Stimulated activated CD4-positive, alpha-beta T cell treated with anti-CD3 and anti-CD28 coated beads, Interleukin-15, amount 100 ng/mL, for 1 hour (primary cell): ENCODE data around the gene USP54.
"Not testable (repeated sequence)": the region's sequence is repeated elsewhere in the genome, so short reads cannot be mapped to it uniquely, and the experiment has no call there.

ENCODE experiments used
- DNase-seq, 2 donors: peaks; one replicate each; pipeline ENCODE4 v3.0.0-alpha.2; 2020; ENCODE audit warnings: low read depth in 1 of 2, low spot score in 1 of 2

The USP54 gene, protein sequence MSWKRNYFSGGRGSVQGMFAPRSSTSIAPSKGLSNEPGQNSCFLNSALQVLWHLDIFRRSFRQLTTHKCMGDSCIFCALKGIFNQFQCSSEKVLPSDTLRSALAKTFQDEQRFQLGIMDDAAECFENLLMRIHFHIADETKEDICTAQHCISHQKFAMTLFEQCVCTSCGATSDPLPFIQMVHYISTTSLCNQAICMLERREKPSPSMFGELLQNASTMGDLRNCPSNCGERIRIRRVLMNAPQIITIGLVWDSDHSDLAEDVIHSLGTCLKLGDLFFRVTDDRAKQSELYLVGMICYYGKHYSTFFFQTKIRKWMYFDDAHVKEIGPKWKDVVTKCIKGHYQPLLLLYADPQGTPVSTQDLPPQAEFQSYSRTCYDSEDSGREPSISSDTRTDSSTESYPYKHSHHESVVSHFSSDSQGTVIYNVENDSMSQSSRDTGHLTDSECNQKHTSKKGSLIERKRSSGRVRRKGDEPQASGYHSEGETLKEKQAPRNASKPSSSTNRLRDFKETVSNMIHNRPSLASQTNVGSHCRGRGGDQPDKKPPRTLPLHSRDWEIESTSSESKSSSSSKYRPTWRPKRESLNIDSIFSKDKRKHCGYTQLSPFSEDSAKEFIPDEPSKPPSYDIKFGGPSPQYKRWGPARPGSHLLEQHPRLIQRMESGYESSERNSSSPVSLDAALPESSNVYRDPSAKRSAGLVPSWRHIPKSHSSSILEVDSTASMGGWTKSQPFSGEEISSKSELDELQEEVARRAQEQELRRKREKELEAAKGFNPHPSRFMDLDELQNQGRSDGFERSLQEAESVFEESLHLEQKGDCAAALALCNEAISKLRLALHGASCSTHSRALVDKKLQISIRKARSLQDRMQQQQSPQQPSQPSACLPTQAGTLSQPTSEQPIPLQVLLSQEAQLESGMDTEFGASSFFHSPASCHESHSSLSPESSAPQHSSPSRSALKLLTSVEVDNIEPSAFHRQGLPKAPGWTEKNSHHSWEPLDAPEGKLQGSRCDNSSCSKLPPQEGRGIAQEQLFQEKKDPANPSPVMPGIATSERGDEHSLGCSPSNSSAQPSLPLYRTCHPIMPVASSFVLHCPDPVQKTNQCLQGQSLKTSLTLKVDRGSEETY (N-terminal part only)

DNA sequence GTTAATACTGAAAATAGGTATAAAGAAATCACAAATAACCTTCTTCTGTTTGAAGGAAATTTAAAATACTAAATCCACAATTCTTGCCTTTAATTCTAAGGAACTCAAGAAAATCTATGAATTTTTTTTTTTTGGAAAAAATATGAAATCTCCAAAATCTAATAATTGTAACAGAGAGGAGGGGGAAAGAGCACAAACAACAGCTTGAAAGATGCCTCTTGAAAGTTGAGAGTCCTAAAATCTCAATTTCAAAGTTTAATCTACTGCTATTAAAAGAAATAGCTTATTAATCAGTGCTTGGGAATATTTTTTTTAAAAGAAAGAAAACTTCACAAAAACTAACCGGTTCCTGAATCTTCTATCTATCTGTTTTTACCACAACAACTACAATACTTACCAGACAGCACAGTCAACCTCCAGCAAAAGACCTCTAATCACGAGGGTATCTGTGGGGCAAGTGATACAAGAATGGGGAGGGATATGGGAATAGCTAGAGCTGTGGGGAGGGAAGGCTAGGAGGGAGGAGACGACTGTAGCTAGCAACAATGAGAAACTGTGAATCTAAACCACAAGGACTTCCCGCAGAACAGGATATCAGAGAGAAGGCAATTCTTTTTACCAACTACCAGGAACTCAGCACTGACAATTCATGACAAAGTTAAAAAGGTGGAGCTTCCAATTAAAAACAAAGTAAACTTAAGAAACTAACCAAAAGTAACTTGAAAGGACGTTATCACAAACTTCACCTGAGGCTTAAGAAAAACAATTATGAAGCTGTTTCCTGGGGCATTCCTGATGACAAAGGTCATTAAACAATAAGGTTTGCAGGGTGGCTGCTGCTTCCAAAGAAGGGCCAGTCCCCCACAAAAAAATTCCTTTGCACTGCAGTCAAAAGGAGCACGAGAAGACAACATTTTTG is at the start of gene USP54:
Gene USP54, minus strand, starts transcription at position 462 of the 919 bp plus-strand sequence. CDS start 15,684 bp downstream, outside the sequence.
- no peak for DNase-seq

DNA sequence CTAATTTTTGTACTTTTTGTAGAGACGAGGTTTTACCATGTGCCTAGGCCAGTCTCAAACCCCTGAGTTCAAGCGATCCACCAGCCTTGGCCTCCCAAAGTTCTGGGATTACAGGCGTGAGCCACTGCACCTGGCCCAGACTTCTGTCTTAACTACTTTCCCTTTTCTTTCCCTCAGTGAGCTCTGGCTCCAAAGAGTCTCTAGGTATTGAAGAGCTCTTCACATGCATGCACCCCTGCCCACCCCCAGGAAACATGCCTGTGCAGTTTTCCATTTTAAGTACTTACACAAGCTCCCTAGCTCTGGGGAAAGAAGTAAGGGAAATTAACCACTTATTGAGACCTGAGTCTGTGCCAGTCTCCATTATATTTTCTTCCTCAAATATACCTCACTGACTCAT is 48.1 kb upstream of the USP54 start:
- DNase-seq = no peak

DNA sequence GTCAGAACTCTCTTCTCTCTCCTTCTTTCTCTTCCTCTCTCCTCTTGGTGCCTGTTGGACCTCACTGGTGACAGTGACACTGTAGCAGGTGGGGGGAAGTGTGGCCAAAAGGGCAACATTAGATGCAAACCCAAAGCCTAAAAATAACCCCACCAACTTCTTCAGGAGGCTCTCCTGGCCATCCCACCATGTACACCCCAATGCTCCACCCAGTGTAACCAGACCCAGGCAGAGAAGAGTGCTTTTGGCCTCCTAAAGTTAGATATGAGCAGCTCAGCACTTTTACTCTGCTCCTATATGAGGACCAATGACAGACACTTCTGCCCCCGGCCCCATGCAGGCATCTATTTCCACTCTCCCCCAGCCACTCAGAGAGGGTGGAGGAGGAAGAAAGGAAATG is 44.6 kb upstream of the USP54 start:
- no peak for DNase-seq

DNA sequence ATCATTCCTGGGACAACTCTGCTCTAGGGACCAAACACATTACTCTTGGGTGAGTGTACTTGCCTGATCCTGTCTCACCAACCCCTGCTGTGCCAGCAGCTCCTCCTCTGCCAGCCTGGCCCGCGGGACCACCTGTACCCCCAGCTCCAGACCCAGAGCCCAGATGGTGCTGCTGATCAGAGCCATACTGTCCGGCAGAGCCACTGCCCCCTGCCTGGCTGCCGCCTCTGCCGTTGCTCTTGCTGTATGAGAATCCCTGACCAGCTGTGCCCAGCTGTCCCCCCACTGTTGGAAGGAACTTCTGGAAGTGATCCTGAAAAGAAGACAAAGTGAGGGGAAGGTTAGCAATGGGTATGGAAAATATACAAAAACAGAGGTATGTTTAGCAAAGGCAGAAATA is 43.3 kb upstream of the USP54 start:
- no peak for DNase-seq

DNA sequence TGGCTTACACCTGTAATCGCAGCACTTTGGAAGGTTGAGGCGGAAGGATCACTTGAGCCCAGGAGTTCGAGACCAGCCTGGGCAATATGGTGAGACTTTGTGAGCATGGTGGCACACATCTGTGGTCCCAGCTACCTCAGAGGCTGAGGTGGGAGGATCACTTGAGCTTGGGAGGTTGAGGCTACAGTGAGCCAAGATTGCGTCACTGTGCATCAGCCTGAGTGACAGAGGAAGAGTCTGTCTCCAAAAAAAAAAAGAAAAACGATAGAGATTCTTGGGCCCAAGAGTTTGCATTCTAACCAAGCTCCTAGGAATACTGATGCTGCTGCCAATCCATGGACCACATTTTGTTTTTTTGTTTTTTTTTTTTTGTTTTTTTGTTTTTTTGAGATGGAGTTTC is 38.0 kb upstream of the USP54 start:
- no peak for DNase-seq

DNA sequence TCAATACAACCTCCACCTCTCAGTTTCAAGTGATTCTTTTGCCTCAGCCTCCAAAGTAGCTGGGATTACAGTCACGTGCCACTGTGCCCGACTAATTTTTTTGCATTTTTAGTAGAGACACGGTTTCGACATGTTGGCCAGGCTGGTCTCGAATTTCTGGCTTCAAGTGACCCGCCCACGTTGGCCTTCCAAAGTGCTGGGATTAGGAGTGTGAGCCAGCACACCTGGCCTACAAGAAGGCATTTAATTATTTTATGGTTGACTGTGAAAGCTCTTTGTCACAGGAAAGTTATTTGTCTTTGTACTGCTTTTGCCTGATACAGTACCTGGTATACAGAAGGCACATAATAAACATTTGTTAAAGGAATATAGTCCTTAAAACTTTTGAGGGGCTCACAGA is 37.3 kb upstream of the USP54 start:
- DNase-seq = no peak

DNA sequence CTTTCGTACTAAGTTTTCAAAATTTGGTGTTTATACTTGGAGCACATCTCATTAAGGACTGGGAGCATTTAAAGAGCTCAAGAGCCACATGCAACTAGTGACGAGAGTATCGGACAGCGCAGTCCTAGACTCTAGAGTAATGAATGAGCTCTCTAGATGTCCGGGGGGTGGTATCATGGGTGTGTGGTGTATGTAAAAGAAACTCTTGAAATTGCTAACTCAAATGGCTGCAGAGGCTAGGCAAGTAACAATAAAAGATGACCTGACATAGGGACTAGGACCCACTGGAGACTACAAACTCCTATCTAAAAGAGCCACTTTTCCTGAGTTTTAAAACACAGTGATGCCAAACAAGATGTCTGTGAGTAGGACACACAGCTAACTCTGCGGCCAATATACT is 36.2 kb upstream of the USP54 start:
- no peak for DNase-seq

DNA sequence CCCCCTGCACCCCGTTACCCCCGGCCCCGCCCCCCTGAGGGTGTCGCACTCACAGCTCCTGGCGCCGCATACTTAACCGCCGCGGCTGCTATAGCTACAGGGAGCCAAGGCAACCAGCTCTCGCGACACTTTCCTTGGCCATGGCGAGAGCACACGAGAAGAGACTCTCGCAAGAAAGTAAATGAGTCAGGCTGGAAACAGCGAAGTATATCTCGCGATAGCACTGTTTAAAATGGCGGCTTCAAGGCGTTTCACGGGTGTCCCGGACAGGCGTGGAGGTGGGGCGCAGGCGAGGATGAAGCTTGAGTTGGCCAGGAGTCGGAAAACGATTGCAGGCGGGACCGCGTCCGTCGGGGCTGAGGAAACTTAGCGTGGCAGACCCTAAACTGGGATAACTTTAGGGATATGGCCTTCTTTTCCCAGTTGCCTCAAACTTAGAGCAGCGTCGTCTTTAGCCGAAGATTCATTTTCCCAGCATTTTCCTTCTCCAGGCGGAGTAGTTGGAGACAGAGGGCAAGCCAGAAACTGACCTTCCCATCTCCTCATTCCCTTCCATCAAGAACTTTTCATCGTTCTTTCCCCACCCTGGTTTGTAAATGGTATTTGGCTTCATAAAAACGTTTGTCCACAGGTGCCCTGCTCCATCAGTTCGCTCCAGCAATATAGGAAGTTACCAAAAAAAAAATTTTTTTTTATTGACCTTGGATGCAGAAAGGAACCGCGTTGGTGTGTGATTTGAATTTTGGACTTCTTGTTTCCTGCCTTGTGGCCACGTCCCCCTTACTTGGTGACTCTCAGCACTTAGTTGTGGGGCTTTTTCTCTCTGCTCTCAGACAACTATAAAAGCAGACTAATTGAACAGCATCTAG is 35.0 kb upstream of the USP54 start:
- DNase-seq = peak; percentile 79

DNA sequence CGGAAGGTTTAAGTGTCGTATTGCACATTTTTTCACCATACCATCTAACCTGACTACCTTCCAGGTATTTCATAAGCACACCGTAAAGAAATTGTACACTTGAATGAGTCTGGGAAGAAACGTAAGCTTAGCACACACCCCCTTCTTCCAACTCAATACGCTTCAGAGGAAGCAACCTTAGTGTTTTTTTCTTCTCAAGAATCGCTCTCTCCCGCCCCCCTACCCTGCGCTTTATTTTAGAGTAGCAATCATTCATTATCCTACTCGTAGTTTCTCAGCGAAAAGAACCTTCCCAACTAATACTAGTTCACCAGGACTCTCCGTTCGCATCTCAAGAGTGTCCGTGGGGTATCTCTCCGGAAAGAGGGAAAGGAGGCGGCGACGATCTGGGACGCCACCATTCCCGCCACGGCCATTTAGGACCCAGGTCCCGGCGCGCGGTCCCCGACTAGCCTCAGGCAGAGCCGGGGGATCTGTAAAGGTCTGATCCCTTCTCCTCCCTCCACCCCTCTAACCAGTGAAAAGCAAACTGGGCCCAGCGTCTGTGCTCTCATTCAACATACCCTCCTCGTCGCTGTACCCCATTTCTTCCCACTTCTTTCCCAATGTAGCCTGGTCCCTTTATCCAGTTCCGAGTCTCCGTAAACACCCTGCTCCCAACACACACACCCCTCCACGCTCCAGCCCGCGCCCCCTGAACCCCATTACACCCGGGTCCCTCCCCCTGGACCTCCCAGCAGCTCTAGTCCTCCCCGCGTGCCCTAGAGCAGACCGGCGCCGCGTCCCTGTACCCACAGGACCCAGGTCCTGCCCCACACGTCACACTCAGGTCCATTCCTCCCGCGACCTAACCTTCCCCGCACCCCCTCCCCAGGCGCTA is 34.1 kb upstream of the USP54 start:
- DNase-seq = no peak

DNA sequence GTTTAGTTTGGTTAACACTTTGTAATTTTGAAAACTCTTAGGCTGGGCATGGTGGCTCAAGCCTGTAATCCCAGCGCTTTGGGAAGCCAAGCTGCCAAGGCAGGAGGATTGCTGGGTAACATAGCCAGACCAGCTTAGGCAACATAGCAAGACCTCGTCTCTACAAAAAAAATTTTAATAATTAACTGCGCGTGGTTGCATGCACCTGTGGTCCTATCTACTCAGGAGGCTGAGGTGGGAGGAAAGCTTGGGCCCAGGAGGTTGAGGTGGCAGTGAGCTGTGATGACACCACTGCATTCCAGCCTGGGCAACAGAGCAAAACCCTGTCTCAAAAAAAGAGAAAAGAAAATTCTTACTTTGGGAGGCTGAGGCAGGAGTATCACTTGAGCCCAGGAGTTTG is 31.9 kb upstream of the USP54 start:
- DNase-seq = no peak

DNA sequence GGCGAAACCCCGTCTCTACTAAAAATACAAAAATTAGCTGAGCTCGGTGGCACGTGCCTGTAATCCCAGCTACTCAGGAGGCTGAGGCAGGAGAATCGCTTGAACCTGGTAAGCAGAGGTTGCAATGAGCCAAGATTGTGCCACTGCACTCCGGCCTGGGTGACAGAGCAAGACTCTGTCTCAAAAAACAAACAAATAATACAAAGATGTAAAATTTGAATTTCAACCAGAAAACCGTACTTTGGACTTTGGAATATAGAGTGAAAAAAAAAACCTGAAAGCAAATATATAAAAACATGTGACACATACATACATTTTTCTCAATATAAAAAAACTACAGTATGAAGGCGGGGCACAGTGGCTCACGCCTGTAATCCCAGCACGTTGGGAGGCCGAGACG is 29.8 kb upstream of the USP54 start:
- not testable (repeated sequence) for DNase-seq

DNA sequence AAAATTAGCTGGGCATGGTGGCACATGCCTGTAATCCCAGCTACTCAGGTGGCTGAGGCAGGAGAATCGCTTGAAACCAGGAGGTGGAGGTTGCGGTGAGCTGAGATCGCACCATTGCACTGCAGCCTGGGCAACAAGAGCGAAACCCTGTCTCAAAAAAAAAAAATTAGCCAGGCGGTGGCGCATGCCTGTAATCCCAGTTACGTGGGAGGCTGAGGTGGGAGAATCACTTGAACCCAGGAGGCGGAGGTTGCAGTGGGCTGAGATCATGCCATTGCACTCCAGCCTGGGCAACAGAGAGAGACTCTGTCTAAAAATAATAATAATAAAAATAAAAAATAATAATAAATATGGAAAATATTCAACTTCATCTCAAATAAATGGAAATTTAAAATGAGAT is 26.0 kb upstream of the USP54 start:
- DNase-seq = not testable (repeated sequence)

DNA sequence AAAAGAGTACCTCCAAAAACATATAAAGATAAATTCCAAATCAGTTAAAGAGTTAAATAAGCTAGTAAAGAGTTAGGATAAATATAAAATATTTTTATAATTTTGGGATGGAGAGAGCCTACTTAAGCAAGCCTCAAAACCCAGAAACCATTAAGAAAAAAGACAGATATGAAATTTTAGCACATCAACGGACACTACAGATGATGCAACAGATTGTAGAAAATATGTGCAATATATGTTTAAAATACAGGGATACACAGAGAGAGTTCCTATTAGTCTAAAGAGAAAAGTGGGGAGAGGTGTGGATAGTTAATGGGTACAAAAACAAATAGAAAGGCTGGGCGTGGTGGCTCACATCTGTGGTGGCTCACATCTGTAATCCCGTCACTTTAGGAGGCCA is 23.6 kb upstream of the USP54 start:
- DNase-seq = no peak

DNA sequence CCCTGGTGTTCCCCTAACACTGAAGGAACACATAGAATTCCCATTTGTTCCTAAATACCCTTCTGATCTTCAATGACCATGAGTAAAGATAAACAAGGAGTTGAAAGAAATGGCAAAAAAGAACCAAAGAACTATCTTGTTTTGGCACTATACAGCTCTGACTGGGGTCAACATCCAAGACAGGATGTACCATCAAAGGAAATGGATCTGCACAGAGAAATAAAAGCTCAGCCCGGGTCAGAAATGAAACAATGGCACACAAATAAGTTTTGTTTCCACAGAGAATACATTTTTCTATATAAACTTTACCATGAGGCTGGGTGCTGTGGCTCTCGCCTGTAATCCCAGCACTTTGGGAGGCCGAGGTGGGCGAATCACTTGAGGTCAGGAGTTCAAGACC is 18.0 kb upstream of the USP54 start:
- no peak for DNase-seq

DNA sequence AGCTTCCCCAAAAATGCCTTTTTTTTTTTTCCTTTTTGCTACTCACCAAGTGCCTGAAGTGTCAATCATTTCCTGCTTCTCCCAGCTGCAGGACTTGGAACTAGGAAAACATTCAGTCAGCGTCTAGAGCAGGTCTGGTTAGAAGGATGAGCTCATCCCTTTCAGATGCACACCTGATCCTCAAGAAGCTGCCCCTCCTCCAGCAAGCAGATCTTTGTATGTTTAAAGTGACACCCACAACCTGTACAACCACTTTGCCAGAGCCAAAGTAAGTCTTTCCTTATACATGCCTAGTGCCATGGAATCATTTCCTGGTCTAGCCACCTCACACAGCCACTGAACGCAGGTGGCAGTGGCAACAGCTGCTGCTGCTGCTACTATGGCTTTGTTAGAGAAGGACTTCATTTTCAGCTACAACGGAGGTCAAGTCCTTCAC is 10.4 kb upstream of the USP54 start:
- DNase-seq = no peak

DNA sequence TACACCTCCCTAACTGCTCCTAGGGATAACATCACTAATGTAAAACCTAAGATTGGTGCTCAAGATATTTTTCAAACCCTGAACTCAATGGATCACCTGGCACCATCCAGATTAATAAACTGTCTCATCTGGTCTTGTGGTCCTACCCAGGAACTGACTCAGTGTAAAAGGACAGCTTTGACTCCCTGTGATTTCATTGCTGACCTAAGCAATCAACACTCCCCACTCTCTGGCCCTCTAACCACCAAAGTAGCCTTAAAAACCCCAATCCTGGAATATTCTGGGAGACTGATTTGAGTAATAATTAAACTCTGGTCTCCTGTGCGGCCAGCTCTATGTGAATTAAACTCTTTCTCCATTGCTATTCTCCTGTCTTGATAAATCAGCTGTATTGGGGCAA is 6.2 kb upstream of the USP54 start:
- no peak for DNase-seq

DNA sequence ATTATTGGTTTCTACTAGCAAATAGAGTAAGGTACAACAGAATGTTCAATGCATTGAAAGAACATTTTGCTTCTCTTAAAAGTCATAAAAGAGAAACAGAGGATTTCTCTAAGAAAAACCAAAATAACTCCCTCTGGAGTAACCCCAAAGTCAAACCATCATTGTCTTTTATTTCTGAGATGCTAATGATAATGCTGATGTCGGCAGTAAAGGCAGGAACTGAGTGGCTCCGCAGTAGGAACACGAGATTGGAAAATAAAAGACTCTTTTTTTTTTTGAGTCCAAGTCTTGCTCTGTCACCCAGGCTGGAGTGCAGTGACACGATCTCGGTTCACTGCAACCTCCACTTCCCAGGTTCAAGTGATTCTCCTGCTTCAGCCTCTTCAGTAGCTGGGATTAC is 2.7 kb upstream of the USP54 start:
- no peak for DNase-seq

DNA sequence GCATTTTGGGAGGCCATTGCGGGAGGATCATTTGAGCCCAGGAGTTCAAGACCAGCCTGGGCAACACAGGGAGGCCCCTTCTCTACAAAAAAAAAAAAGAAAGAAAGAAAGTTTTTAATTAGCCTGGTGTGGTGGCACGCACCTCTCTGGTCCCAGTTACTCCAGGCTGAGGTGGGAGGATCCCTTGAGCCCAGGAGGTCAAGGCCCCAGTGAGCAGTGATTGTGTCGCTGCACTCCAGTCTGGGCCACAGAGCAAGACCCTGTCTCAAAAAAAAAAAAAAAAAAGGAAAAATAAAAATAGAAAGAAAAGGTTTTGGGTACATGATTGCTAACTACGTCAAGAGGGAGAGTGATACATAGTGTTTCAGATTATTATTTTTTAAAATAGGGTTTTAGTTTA is 2.0 kb upstream of the USP54 start:
- DNase-seq = no peak
